ENCODE results near the gene TMEM213.
"Not testable (repeated sequence)": the region's sequence is repeated elsewhere in the genome, so short reads cannot be mapped to it uniquely, and the experiment has no call there.

TMEM213 gene

GRCh38 chr7:138809346-138809745 is 11.6 kb downstream of the TMEM213 start:
- CTCF ChIA-PET: no interaction called here
- POLR2A ChIA-PET: no interaction called here

GRCh38 chr7:138811327-138811726 is 13.5 kb downstream of the TMEM213 start:
- H3K36me3 ChIP-seq (ENCODE audit: control insufficient read depth in 4 of 4, insufficient read depth in 4 of 4, low read length in 3 of 4); POLR2A ChIA-PET; H3K4me3 ChIP-seq (ENCODE audit: control insufficient read depth in 1 of 7, extremely low read depth in 1 of 7, insufficient read depth in 4 of 7, low read depth in 2 of 7, low read length in 6 of 7); CTCF ChIA-PET; H3K4me1 ChIP-seq (ENCODE audit: control extremely low read depth in 1 of 4, control insufficient read depth in 4 of 4, insufficient read depth in 4 of 4, low read length in 3 of 4); H3K27me3 ChIP-seq (replicated peaks in 2 of 5; ENCODE audit: control insufficient read depth in 4 of 5, insufficient read depth in 5 of 5, low read length in 4 of 5); DNase-seq; H3K27ac ChIP-seq (ENCODE audit: insufficient read depth in 1 of 2, low read depth in 1 of 2, low read length in 2 of 2, poor library complexity in 1 of 2, severe bottlenecking in 2 of 2); H3K9me3 ChIP-seq (ENCODE audit: control extremely low read depth in 1 of 5, control insufficient read depth in 4 of 5, insufficient read depth in 2 of 5, low read depth in 1 of 5, low read length in 4 of 5): not testable (repeated sequence)
- WGBS (ENCODE audit: insufficient coverage): no CpG with 5 or more reads among the region's 2 CpGs

More at GRCh38 chr7:138809346-138809745, 11.6 kb downstream of the TMEM213 start:
- H3K36me3 ChIP-seq (ENCODE audit: control insufficient read depth in 4 of 4, insufficient read depth in 4 of 4, low read length in 3 of 4): no peaks in the 10 kb centered on the region
- DNase-seq: no peak
- WGBS (ENCODE audit: insufficient coverage): 95% methylated on average over 3 of the region's 4 CpGs
- no peaks in the 10 kb centered on the region for H3K27me3 ChIP-seq (replicated peaks in 2 of 5; ENCODE audit: control insufficient read depth in 4 of 5, insufficient read depth in 5 of 5, low read length in 4 of 5)
- H3K4me3 ChIP-seq (ENCODE audit: control insufficient read depth in 1 of 7, extremely low read depth in 1 of 7, insufficient read depth in 4 of 7, low read depth in 2 of 7, low read length in 6 of 7): no peak overlapping the region
- peaks cover 0 to 3% (median 0%) of the 10 kb centered on the region in 4 experiments for H3K4me1 ChIP-seq (ENCODE audit: control extremely low read depth in 1 of 4, control insufficient read depth in 4 of 4, insufficient read depth in 4 of 4, low read length in 3 of 4)
- H3K27ac ChIP-seq (ENCODE audit: insufficient read depth in 1 of 2, low read depth in 1 of 2, low read length in 2 of 2, poor library complexity in 1 of 2, severe bottlenecking in 2 of 2): no peak overlapping the region
- no peaks in the 10 kb centered on the region for H3K9me3 ChIP-seq (ENCODE audit: control extremely low read depth in 1 of 5, control insufficient read depth in 4 of 5, insufficient read depth in 2 of 5, low read depth in 1 of 5, low read length in 4 of 5)

GRCh38 chr7:138813945-138814344 is 16.2 kb downstream of the TMEM213 start:
- Histone ChIP-seq H3K36me3 (ENCODE audit: control insufficient read depth in 4 of 4, insufficient read depth in 4 of 4, low read length in 3 of 4) (no peaks in the 10 kb centered on the region), H3K9me3 (ENCODE audit: control extremely low read depth in 1 of 5, control insufficient read depth in 4 of 5, insufficient read depth in 2 of 5, low read depth in 1 of 5, low read length in 4 of 5) (no peaks in the 10 kb centered on the region), H3K4me3 (ENCODE audit: control insufficient read depth in 1 of 7, extremely low read depth in 1 of 7, insufficient read depth in 4 of 7, low read depth in 2 of 7, low read length in 6 of 7) (no peak overlapping the region), H3K27me3 (replicated peaks in 2 of 5; ENCODE audit: control insufficient read depth in 4 of 5, insufficient read depth in 5 of 5, low read length in 4 of 5) (no peaks in the 10 kb centered on the region), H3K4me1 (ENCODE audit: control extremely low read depth in 1 of 4, control insufficient read depth in 4 of 4, insufficient read depth in 4 of 4, low read length in 3 of 4) (peaks cover 0 to 3% (median 0%) of the 10 kb centered on the region in 4 experiments), H3K27ac (ENCODE audit: insufficient read depth in 1 of 2, low read depth in 1 of 2, low read length in 2 of 2, poor library complexity in 1 of 2, severe bottlenecking in 2 of 2) (no peak overlapping the region)
- WGBS (ENCODE audit: insufficient coverage): no CpG with 5 or more reads among the region's 2 CpGs
- DNase-seq: no peak
- CTCF ChIA-PET: interaction anchor here (1.2 to 1.4 kb wide), 2 partner anchors 21 to 75 kb away, joined by 3 read pairs; no protein-coding TSS in a partner anchor
- POLR2A ChIA-PET: no interaction called here

GRCh38 chr7:138814816-138815332 is 17.1 kb downstream of the TMEM213 start:
- WGBS (ENCODE audit: insufficient coverage): no CpG with 5 or more reads among the region's 1 CpG
- no peak overlapping the region for H3K27ac ChIP-seq (ENCODE audit: insufficient read depth in 1 of 2, low read depth in 1 of 2, low read length in 2 of 2, poor library complexity in 1 of 2, severe bottlenecking in 2 of 2)
- peaks cover 0 to 3% (median 0%) of the 10 kb centered on the region in 4 experiments for H3K4me1 ChIP-seq (ENCODE audit: control extremely low read depth in 1 of 4, control insufficient read depth in 4 of 4, insufficient read depth in 4 of 4, low read length in 3 of 4)
- POLR2A ChIA-PET: interaction anchor here (0.6 kb wide), 1 partner anchor 756 kb away, joined by 4 read pairs; no protein-coding TSS in a partner anchor
- peak in 1 of 3 donors; percentile 6 for DNase-seq
- H3K4me3 ChIP-seq (ENCODE audit: control insufficient read depth in 1 of 7, extremely low read depth in 1 of 7, insufficient read depth in 4 of 7, low read depth in 2 of 7, low read length in 6 of 7): no peak overlapping the region
- H3K9me3 ChIP-seq (ENCODE audit: control extremely low read depth in 1 of 5, control insufficient read depth in 4 of 5, insufficient read depth in 2 of 5, low read depth in 1 of 5, low read length in 4 of 5): no peaks in the 10 kb centered on the region
- no peaks in the 10 kb centered on the region for H3K36me3 ChIP-seq (ENCODE audit: control insufficient read depth in 4 of 4, insufficient read depth in 4 of 4, low read length in 3 of 4)
- no peaks in the 10 kb centered on the region for H3K27me3 ChIP-seq (replicated peaks in 2 of 5; ENCODE audit: control insufficient read depth in 4 of 5, insufficient read depth in 5 of 5, low read length in 4 of 5)
- CTCF ChIA-PET: interaction anchor here (0.6 to 1.4 kb wide), 3 partner anchors 22 to 900 kb away, joined by 3 read pairs; no protein-coding TSS in a partner anchor

GRCh38 chr7:138816650-138817049 is 18.9 kb downstream of the TMEM213 start:
- ChIA-PET CTCF (no interaction called here), POLR2A (no interaction called here)
- Histone ChIP-seq H3K4me1 (ENCODE audit: control extremely low read depth in 1 of 4, control insufficient read depth in 4 of 4, insufficient read depth in 4 of 4, low read length in 3 of 4) (peaks cover 0 to 3% (median 0%) of the 10 kb centered on the region in 4 experiments), H3K9me3 (ENCODE audit: control extremely low read depth in 1 of 5, control insufficient read depth in 4 of 5, insufficient read depth in 2 of 5, low read depth in 1 of 5, low read length in 4 of 5) (peaks cover 0 to under 1% (median 0%) of the 10 kb centered on the region in 5 experiments), H3K36me3 (ENCODE audit: control insufficient read depth in 4 of 4, insufficient read depth in 4 of 4, low read length in 3 of 4) (no peaks in the 10 kb centered on the region), H3K4me3 (ENCODE audit: control insufficient read depth in 1 of 7, extremely low read depth in 1 of 7, insufficient read depth in 4 of 7, low read depth in 2 of 7, low read length in 6 of 7) (no peak overlapping the region), H3K27ac (ENCODE audit: insufficient read depth in 1 of 2, low read depth in 1 of 2, low read length in 2 of 2, poor library complexity in 1 of 2, severe bottlenecking in 2 of 2) (no peak overlapping the region), H3K27me3 (replicated peaks in 2 of 5; ENCODE audit: control insufficient read depth in 4 of 5, insufficient read depth in 5 of 5, low read length in 4 of 5) (no peaks in the 10 kb centered on the region)
- DNase-seq: no peak
- WGBS (ENCODE audit: insufficient coverage): 100% methylated on average over 1 of the region's 1 CpG

- H3K27me3 ChIP-seq (replicated peaks in 2 of 5; ENCODE audit: control insufficient read depth in 4 of 5, insufficient read depth in 5 of 5, low read length in 4 of 5): no peaks in the 10 kb centered on the region
- POLR2A ChIA-PET: no interaction called here
- H3K4me3 ChIP-seq (ENCODE audit: control insufficient read depth in 1 of 7, extremely low read depth in 1 of 7, insufficient read depth in 4 of 7, low read depth in 2 of 7, low read length in 6 of 7): no peak overlapping the region
- 83% methylated on average over 2 of the region's 3 CpGs for WGBS (ENCODE audit: insufficient coverage)
- CTCF ChIA-PET: no interaction called here
- no peak for DNase-seq
- no peaks in the 10 kb centered on the region for H3K36me3 ChIP-seq (ENCODE audit: control insufficient read depth in 4 of 4, insufficient read depth in 4 of 4, low read length in 3 of 4)
- no peaks in the 10 kb centered on the region for H3K4me1 ChIP-seq (ENCODE audit: control extremely low read depth in 1 of 4, control insufficient read depth in 4 of 4, insufficient read depth in 4 of 4, low read length in 3 of 4)
- H3K9me3 ChIP-seq (ENCODE audit: control extremely low read depth in 1 of 5, control insufficient read depth in 4 of 5, insufficient read depth in 2 of 5, low read depth in 1 of 5, low read length in 4 of 5): peaks cover 0 to 3% (median 0%) of the 10 kb centered on the region in 5 experiments
- H3K27ac ChIP-seq (ENCODE audit: insufficient read depth in 1 of 2, low read depth in 1 of 2, low read length in 2 of 2, poor library complexity in 1 of 2, severe bottlenecking in 2 of 2): no peak overlapping the region
Observed at GRCh38 chr7:138819625-138820024, 21.8 kb downstream of the TMEM213 start.

GRCh38 chr7:138821912-138822311 is 24.1 kb downstream of the TMEM213 start:
- Histone ChIP-seq H3K9me3 (ENCODE audit: control extremely low read depth in 1 of 5, control insufficient read depth in 4 of 5, insufficient read depth in 2 of 5, low read depth in 1 of 5, low read length in 4 of 5) (peaks cover 0 to 9% (median 4%) of the 10 kb centered on the region in 5 experiments), H3K4me3 (ENCODE audit: control insufficient read depth in 1 of 7, extremely low read depth in 1 of 7, insufficient read depth in 4 of 7, low read depth in 2 of 7, low read length in 6 of 7) (no peak overlapping the region), H3K36me3 (ENCODE audit: control insufficient read depth in 4 of 4, insufficient read depth in 4 of 4, low read length in 3 of 4) (no peaks in the 10 kb centered on the region), H3K27me3 (replicated peaks in 2 of 5; ENCODE audit: control insufficient read depth in 4 of 5, insufficient read depth in 5 of 5, low read length in 4 of 5) (no peaks in the 10 kb centered on the region), H3K27ac (ENCODE audit: insufficient read depth in 1 of 2, low read depth in 1 of 2, low read length in 2 of 2, poor library complexity in 1 of 2, severe bottlenecking in 2 of 2) (no peak overlapping the region), H3K4me1 (ENCODE audit: control extremely low read depth in 1 of 4, control insufficient read depth in 4 of 4, insufficient read depth in 4 of 4, low read length in 3 of 4) (no peaks in the 10 kb centered on the region)
- POLR2A ChIA-PET: no interaction called here
- CTCF ChIA-PET: no interaction called here
- no peak for DNase-seq
- 97% methylated on average over 7 of the region's 7 CpGs for WGBS (ENCODE audit: insufficient coverage)

Measured in common myeloid progenitor, CD34-positive (primary cell).